HCT116 (cell line): ENCODE data around the gene FCAMR.

Experiments
- ATF3 ChIP-seq: IDR thresholded peaks from 2 replicates; pipeline ENCODE4 v1.6.1; 2012
- CTCF ChIP-seq, 3 experiments: fragments of 200-600 bp in 1 of 3; sonication (generic) in 1 of 3; IDR thresholded peaks in 2 of 3; conservative IDR thresholded peaks in 1 of 3; 2 replicates each; pipeline ENCODE4 v1.5.1; 2012 to 2017; ENCODE audit warnings: low read depth in 2 of 3, low read length in 2 of 3, antibody characterized with exemption in 1 of 3, borderline replicate concordance in 1 of 3, control low read depth in 1 of 3, mild to moderate bottlenecking in 1 of 3, mixed read lengths in 1 of 3, mixed run types in 1 of 3, moderate library complexity in 1 of 3; ENCODE audit not compliant: insufficient read depth in 1 of 3
- EZH2 ChIP-seq: fragments of 200-600 bp; sonication (generic); IDR thresholded peaks from 2 replicates; pipeline ENCODE4 v1.6.1; 2017; ENCODE audit warnings: antibody characterized with exemption, mixed run types
- JUND ChIP-seq: IDR thresholded peaks from 2 replicates; pipeline ENCODE4 v1.6.1; 2012
- MAX ChIP-seq: IDR thresholded peaks from 2 replicates; pipeline ENCODE4 v1.6.1; 2012
- POLR2A ChIP-seq: IDR thresholded peaks from 2 replicates; pipeline ENCODE4 v1.7.0; 2011; ENCODE audit warnings: borderline replicate concordance; ENCODE audit not compliant: insufficient read depth, insufficient read length; ENCODE audit errors: extremely low read depth
- POLR2AphosphoS5 ChIP-seq: IDR thresholded peaks from 2 replicates; pipeline ENCODE4 v1.6.1; 2011; ENCODE audit warnings: mild to moderate bottlenecking, low read depth, low read length, moderate library complexity
- RAD21 ChIP-seq: IDR thresholded peaks from 2 replicates; pipeline ENCODE4 v1.6.1; 2012; ENCODE audit warnings: low read depth, mild to moderate bottlenecking
- REST ChIP-seq: IDR thresholded peaks from 2 replicates; pipeline ENCODE4 v1.6.1; 2012; ENCODE audit warnings: low read depth
- SRF ChIP-seq: IDR thresholded peaks from 2 replicates; pipeline ENCODE4 v1.6.1; 2012; ENCODE audit warnings: low read depth
- YY1 ChIP-seq: IDR thresholded peaks from 2 replicates; pipeline ENCODE4 v1.6.1; 2011; ENCODE audit warnings: low read length, low read depth, moderate library complexity, mild to moderate bottlenecking; ENCODE audit not compliant: insufficient replicate concordance; ENCODE audit errors: extremely low read depth
- ZBTB33 ChIP-seq: IDR thresholded peaks from 2 replicates; pipeline ENCODE4 v1.6.1; 2011; ENCODE audit warnings: mild to moderate bottlenecking, low read length, moderate library complexity; ENCODE audit not compliant: insufficient replicate concordance; ENCODE audit errors: extremely low read depth
- ZFX ChIP-seq: fragments of 450-650 bp; IDR thresholded peaks from 2 replicates; pipeline ENCODE4 v1.6.1; 2017
- ZNF274 ChIP-seq: fragments of 200-500 bp; sonication (Bioruptor generic); IDR thresholded peaks from 2 replicates; pipeline ENCODE4 v1.6.1; 2014; ENCODE audit warnings: mild to moderate bottlenecking, low read depth, low read length, inconsistent platforms

GRCh38 chr1:206953626-206954025 lies 16.6 kb downstream of the FCAMR start:
- TF ChIP-seq CTCF (IDR thresholded peaks at IDR 0.05 in 2 of 3, conservative IDR thresholded peaks at IDR 0.05 in 1 of 3; ENCODE audit: borderline replicate concordance in 1 of 3, insufficient read depth in 1 of 3, low read depth in 2 of 3, low read length in 2 of 3) (no peak), ATF3 (no peak), REST (no peak), RAD21 (no peak), SRF (no peak), POLR2A (no peak), EZH2 (no peak), POLR2AphosphoS5 (no peak), ZFX (no peak), ZNF274 (no peak), MAX (no peak), ZBTB33 (no peak), YY1 (no peak), JUND (no peak)
